Effector memory CD4-positive, alpha-beta T cell (primary cell): Measurements from ENCODE around the gene KDR.

Source experiments
- DNase-seq, 3 donors: peaks; one replicate each; pipeline ENCODE4 v3.0.0-alpha.2; 2020
- H3K27ac ChIP-seq: 2 replicates; pipeline ENCODE4 v1.7.0; 2013; ENCODE audit warnings: mild to moderate bottlenecking, low read length, moderate library complexity; ENCODE audit not compliant: insufficient read depth, poor library complexity, severe bottlenecking
- H3K27me3 ChIP-seq: replicated peaks from 2 replicates; pipeline ENCODE4 v1.7.0; 2013; ENCODE audit warnings: mild to moderate bottlenecking, low read length; ENCODE audit not compliant: insufficient read depth, control insufficient read depth, poor library complexity, severe bottlenecking
- H3K36me3 ChIP-seq: 2 replicates; pipeline ENCODE4 v1.7.0; 2013; ENCODE audit warnings: mild to moderate bottlenecking, low read length, moderate library complexity; ENCODE audit not compliant: control insufficient read depth, insufficient read depth
- H3K4me1 ChIP-seq: 2 replicates; pipeline ENCODE4 v1.7.0; 2013; ENCODE audit warnings: low read length, mild to moderate bottlenecking; ENCODE audit not compliant: control insufficient read depth, insufficient read depth, poor library complexity, severe bottlenecking
- H3K4me3 ChIP-seq: 2 replicates; pipeline ENCODE4 v1.7.0; 2013; ENCODE audit warnings: low read length, low read depth, mild to moderate bottlenecking; ENCODE audit not compliant: insufficient read depth, poor library complexity, severe bottlenecking
- H3K9me3 ChIP-seq: 2 replicates; pipeline ENCODE4 v1.7.0; 2013; ENCODE audit warnings: mild to moderate bottlenecking, low read length, moderate library complexity; ENCODE audit not compliant: control insufficient read depth

Gene KDR

GRCh38 chr4:55154933-55155332, 29.5 kb upstream of the KDR start:
- H3K4me1 ChIP-seq, result no peaks in the 10 kb centered on the region
- no peaks in the 10 kb centered on the region for H3K9me3 ChIP-seq
- H3K4me3 ChIP-seq, result no peak overlapping the region
- no peak for DNase-seq
- no peaks in the 10 kb centered on the region for H3K27me3 ChIP-seq
- H3K36me3 ChIP-seq, result no peaks in the 10 kb centered on the region
- H3K27ac ChIP-seq, result no peak overlapping the region

GRCh38 chr4:55154290-55154880, 29.0 kb upstream of the KDR start:
- H3K27ac ChIP-seq, result no peak overlapping the region
- no peak for DNase-seq
- no peaks in the 10 kb centered on the region for H3K27me3 ChIP-seq
- no peaks in the 10 kb centered on the region for H3K36me3 ChIP-seq
- H3K4me3 ChIP-seq, result no peak overlapping the region
- no peaks in the 10 kb centered on the region for H3K4me1 ChIP-seq
- no peaks in the 10 kb centered on the region for H3K9me3 ChIP-seq

- H3K27me3 ChIP-seq, result no peaks in the 10 kb centered on the region
- H3K36me3 ChIP-seq, result no peaks in the 10 kb centered on the region
- no peak for DNase-seq
- H3K4me3 ChIP-seq, result no peak overlapping the region
- no peaks in the 10 kb centered on the region for H3K4me1 ChIP-seq
- H3K27ac ChIP-seq, result no peak overlapping the region
- H3K9me3 ChIP-seq, result no peaks in the 10 kb centered on the region
Observed at GRCh38 chr4:55143858-55144257, 18.5 kb upstream of the KDR start.

- Histone ChIP-seq H3K27ac (no peak overlapping the region), H3K36me3 (no peaks in the 10 kb centered on the region), H3K27me3 (no peaks in the 10 kb centered on the region), H3K9me3 (no peaks in the 10 kb centered on the region), H3K4me3 (no peak overlapping the region), H3K4me1 (no peaks in the 10 kb centered on the region)
- no peak for DNase-seq
Observed at GRCh38 chr4:55138367-55138766, 13.0 kb upstream of the KDR start.

GRCh38 chr4:55136634-55137033, 11.2 kb upstream of the KDR start:
- DNase-seq, result no peak
- no peak overlapping the region for H3K27ac ChIP-seq
- H3K27me3 ChIP-seq, result no peaks in the 10 kb centered on the region
- H3K4me3 ChIP-seq, result no peak overlapping the region
- no peaks in the 10 kb centered on the region for H3K4me1 ChIP-seq
- H3K9me3 ChIP-seq, result no peaks in the 10 kb centered on the region
- no peaks in the 10 kb centered on the region for H3K36me3 ChIP-seq

- H3K4me1 ChIP-seq, result no peaks in the 10 kb centered on the region
- H3K27ac ChIP-seq, result no peak overlapping the region
- H3K27me3 ChIP-seq, result no peaks in the 10 kb centered on the region
- H3K4me3 ChIP-seq, result no peak overlapping the region
- no peak for DNase-seq
- H3K9me3 ChIP-seq, result no peaks in the 10 kb centered on the region
- H3K36me3 ChIP-seq, result no peaks in the 10 kb centered on the region
Observed at GRCh38 chr4:55133951-55134350, 8.6 kb upstream of the KDR start.

- Histone ChIP-seq H3K27ac (no peak overlapping the region), H3K4me3 (no peak overlapping the region), H3K36me3 (no peaks in the 10 kb centered on the region), H3K4me1 (no peaks in the 10 kb centered on the region), H3K27me3 (no peaks in the 10 kb centered on the region), H3K9me3 (no peaks in the 10 kb centered on the region)
- no peak for DNase-seq
Observed at GRCh38 chr4:55132775-55133174, 7.4 kb upstream of the KDR start.

GRCh38 chr4:55127521-55127920, 2.1 kb upstream of the KDR start:
- Histone ChIP-seq H3K27ac (no peak overlapping the region), H3K9me3 (no peaks in the 10 kb centered on the region), H3K4me3 (no peak overlapping the region), H3K36me3 (no peaks in the 10 kb centered on the region), H3K27me3 (peaks cover 9% of the 10 kb centered on the region), H3K4me1 (peaks cover 2% of the 10 kb centered on the region)
- no peak for DNase-seq

GRCh38 chr4:55127053-55127452, 1.7 kb upstream of the KDR start:
- Histone ChIP-seq H3K36me3 (no peaks in the 10 kb centered on the region), H3K27ac (no peak overlapping the region), H3K27me3 (peaks cover 9% of the 10 kb centered on the region), H3K9me3 (no peaks in the 10 kb centered on the region), H3K4me3 (no peak overlapping the region), H3K4me1 (peaks cover 2% of the 10 kb centered on the region)
- no peak for DNase-seq

GRCh38 chr4:55125763-55126541, 557 bp upstream of the KDR start:
- H3K4me3 ChIP-seq, result no peak overlapping the region
- H3K4me1 ChIP-seq, result peaks cover 2% of the 10 kb centered on the region
- no peaks in the 10 kb centered on the region for H3K36me3 ChIP-seq
- H3K27ac ChIP-seq, result no peak overlapping the region
- DNase-seq, result no peak
- H3K27me3 ChIP-seq, result peaks cover 9% of the 10 kb centered on the region
- no peaks in the 10 kb centered on the region for H3K9me3 ChIP-seq
